Omental fat pad (tissue), 4 donors: Measurements from ENCODE around the gene KCNJ1. TPM values are rescaled to one million over a fixed set of nuclear protein-coding genes. Genes with fewer than 3 reads are reported as not detected.

ENCODE experiments used
- ATAC-seq: fragments of 150-250 bp; one replicate; pipeline ENCODE4 v1.9.1; 2016; ENCODE audit warnings: mild to moderate bottlenecking, moderate library complexity; ENCODE audit not compliant: low FRiP score
- DNase-seq: peaks from one replicate; pipeline ENCODE4 v3.0.0-alpha.2; 2019; ENCODE audit warnings: low spot score
- total RNA-seq, 4 donors: library from RNA; depleted of rRNA; stranded (reverse); fragments of >200 nt; gene quantifications; one replicate each; pipeline ENCODE4 v1.1.0, GENCODE V29; 2016
- TF ChIP-seq, protein P1 (sequence below), 3 donors: fragments of 450-650 bp; IDR thresholded peaks; one replicate each; pipeline ENCODE4 v1.5.1; 2016 to 2017; ENCODE audit warnings: antibody characterized with exemption in 3 of 3, mild to moderate bottlenecking in 3 of 3, moderate library complexity in 2 of 3

KCNJ1 gene
- total RNA-seq, 4 donors from 2014 or later = 0.96 TPM; not detected in 3

DNA sequence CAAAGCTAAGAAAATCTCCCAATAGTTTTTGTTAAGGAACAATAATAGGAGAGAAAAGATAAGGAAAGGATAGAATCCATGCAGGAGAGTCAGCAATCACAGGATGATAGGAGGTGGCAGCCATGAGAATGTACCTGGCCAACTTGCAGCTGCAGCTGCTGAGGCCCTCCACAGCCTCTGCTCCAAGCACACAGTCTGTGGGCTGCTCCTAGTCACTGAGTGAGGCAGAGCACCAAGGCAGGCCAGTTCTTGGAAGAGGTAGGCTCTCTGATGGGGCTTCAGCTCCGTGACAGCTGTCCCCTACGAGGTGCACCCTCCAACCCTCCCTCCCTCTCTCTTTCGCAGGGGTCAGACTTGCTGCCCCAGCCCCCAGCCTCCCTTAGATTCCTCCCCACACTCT is 5.5 kb upstream of the KCNJ1 start:
- TF ChIP-seq, protein P1, sequence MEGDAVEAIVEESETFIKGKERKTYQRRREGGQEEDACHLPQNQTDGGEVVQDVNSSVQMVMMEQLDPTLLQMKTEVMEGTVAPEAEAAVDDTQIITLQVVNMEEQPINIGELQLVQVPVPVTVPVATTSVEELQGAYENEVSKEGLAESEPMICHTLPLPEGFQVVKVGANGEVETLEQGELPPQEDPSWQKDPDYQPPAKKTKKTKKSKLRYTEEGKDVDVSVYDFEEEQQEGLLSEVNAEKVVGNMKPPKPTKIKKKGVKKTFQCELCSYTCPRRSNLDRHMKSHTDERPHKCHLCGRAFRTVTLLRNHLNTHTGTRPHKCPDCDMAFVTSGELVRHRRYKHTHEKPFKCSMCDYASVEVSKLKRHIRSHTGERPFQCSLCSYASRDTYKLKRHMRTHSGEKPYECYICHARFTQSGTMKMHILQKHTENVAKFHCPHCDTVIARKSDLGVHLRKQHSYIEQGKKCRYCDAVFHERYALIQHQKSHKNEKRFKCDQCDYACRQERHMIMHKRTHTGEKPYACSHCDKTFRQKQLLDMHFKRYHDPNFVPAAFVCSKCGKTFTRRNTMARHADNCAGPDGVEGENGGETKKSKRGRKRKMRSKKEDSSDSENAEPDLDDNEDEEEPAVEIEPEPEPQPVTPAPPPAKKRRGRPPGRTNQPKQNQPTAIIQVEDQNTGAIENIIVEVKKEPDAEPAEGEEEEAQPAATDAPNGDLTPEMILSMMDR (IDR thresholded peaks at IDR 0.05) = no peak
- no peak for ATAC-seq
- DNase-seq = no peak

DNA sequence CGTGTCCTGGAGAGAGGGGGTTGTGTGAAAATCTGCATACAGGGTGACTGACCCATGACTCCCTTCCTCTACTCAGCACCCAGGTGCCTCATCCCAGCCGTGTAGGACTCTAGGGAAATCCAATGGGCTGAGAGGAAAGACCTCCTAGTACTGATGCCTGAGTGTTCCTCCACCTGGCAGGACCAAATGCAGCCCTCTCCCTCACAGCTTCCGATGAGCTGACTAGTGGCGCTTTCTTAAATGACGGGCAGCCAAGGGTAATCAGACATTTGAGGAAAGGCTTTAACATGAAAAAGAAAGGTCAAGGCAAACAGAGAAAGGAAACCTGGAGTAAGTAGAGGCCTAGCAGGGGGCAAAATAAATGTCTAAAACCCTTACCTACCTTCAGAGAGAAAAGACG is 5.0 kb upstream of the KCNJ1 start:
- TF ChIP-seq, protein P1 (IDR thresholded peaks at IDR 0.05) = no peak
- no peak for ATAC-seq
- no peak for DNase-seq

DNA sequence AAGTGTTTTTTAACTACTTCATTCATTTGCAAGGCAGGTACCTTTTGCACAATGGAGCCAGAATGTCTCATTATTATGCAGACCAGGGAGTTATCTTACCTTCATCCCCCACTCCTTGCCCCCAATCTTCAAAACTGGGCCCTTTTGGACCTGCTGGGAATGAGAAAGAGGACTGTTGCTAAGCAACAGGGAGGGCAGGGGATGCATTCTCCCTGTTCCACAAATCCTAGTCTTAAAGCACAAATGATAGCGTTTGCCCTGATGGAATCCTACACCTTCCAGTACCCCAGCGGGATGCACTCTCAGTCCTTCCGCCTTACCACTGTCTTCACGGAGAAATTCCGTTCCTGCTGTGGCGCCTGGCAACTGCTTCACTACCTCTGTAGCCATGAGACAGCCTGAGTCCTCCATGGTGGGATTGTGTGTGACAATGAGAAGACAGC is 4.1 kb upstream of the KCNJ1 start:
- no peak for DNase-seq
- TF ChIP-seq, protein P1 (IDR thresholded peaks at IDR 0.05) = no peak
- no peak for ATAC-seq

DNA sequence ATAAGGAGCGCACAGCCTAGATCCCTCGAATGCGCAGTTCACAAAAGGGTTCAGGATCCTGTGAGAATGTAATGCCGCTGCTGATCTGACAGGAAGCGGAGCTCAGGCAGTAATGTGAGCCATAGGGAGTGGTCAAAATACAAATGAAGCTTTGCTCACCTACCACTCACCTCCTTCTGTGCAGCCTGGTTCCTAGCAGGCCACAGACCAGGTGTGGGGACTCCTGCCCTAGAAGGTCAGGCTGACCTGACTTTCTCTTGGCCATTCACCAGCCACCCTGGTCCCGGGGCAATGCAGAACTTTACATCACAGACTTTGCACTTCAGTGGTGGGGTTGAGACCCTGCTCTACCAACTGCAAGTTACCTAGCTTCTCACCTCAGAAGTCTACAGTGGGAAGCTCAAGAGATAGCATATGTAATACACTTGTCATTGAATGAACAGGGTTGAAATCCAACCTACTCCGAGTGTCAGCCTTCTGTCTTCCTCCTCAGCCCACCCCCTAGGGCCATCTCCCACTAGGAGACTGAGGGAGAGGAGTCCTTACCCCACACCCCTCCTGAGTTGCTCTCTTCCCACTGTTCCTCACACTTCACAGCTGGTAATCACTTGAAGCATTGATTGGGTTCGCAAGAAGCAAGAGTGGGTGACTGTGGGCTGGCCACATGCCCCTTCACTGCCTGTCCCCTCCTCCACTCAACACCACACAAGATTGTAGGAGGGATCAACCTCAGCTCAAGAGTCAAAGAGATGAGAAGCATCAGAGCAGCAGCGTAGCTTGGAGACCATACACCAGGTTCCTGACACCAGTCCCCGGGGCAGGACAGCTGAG is 2.0 kb upstream of the KCNJ1 start:
- TF ChIP-seq, protein P1 (IDR thresholded peaks at IDR 0.05) = no peak
- no peak for DNase-seq
- ATAC-seq = no peak

DNA sequence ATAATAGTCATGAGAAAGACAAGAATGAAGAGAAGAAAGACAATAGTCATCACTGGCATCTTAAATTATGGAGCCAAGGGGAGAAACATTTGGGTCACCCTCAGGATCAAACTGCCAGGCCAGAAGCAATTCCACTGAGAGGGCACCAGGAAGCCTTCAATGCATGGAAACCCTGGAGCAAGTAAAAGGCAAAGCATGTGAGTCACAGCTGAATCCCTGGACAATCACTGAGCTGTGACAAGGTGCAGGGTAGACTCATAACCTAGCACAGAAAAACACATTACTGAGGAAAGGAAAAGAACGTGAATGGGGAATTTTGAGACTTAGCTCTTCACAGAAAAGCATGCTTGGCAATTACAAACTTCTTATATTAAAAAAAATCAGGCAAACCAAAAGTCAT is 1.6 kb downstream of the KCNJ1 start:
- TF ChIP-seq, protein P1 (IDR thresholded peaks at IDR 0.05) = no peak
- ATAC-seq (no peak), DNase-seq (no peak)

DNA sequence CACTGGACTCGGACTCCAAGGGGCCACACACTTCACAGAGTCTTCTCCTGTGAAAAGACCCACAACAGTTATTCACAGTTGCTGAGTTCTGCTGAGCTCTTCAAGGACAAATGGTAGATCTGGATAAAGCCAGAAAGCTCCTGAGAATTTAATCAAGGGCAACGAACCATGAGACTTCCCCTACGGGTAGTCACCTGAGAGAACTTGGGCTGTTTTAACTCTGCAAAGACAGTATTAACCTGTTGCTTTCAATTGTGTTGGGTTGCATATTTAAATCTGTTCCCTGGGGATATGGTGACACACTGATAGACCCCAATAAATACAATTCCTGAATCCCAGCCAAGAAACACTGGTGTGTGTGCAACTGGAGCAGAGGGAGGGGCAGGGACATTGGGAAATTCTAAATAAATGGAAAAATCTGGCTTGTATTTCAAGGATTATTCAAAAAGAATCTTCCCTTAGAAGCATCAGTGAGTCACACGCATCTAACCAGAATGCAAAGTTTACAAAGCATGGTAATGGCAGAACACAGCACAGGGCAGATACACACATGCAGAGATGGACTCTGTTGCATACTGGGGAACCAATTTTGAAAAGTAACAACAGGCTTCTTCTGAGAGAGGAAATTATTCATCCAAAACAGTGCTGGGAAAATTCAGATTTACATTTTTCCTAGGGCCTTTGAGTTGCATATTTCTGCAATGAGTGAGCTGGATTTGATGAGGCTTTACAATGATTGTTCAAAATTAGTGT is 4.0 kb downstream of the KCNJ1 start:
- TF ChIP-seq, protein P1 (IDR thresholded peaks at IDR 0.05) = no peak
- ATAC-seq (no peak), DNase-seq (no peak)
